IMR-90 (cell line): ENCODE data around the gene GOLGA6C. TPM values are rescaled to one million over a fixed set of nuclear protein-coding genes. Genes with fewer than 3 reads are reported as not detected.

Experiments used
- ATAC-seq: fragments of 200-7000 bp; cut with Tn5 transposase; 2 replicates; pipeline ENCODE4 v1.9.1; 2020; ENCODE audit warnings: low read depth, mild to moderate bottlenecking, moderate library complexity
- BruUV-seq: library from RNA; stranded (reverse); fragments of 400-500 nt; replicated peaks from 2 replicates; lab custom pipeline; 2021; lab: Mats Ljungman, UMichigan
- CTCF ChIA-PET: fragments of 300-600 bp; formaldehyde crosslinking; extraction: SDS; loops from one replicate; lab custom pipeline; 2021; ENCODE audit warnings: antibody characterized with exemption; lab: Yijun Ruan, JAX
- POLR2A ChIA-PET: fragments of 300-600 bp; sonication (Branson Sonifier 250); formaldehyde crosslinking; loops from one replicate; lab custom pipeline; 2022; ENCODE audit warnings: antibody characterized with exemption; ENCODE audit not compliant: unreplicated experiment; lab: Charles Lee
- DNase-seq: peaks from one replicate; pipeline ENCODE4 v3.0.0; 2013
- H2AFZ ChIP-seq: replicated peaks from 2 replicates; pipeline ENCODE3; 2013; ENCODE audit warnings: low read length, mild to moderate bottlenecking; ENCODE audit not compliant: poor library complexity
- H2AK5ac ChIP-seq: 2 replicates; pipeline ENCODE4 v1.6.1; 2013; ENCODE audit warnings: low read depth, low read length, inconsistent platforms
- H2AK9ac ChIP-seq: replicated peaks from 2 replicates; pipeline ENCODE3; 2013; ENCODE audit warnings: mild to moderate bottlenecking, low read depth, low read length, moderate library complexity; ENCODE audit not compliant: poor library complexity
- H2BK120ac ChIP-seq: 2 replicates; pipeline ENCODE4 v1.6.1; 2013; ENCODE audit warnings: low read depth, low read length, inconsistent platforms
- H2BK15ac ChIP-seq: 3 replicates; pipeline ENCODE4 v1.6.1; 2013; ENCODE audit warnings: low read depth, low read length, inconsistent platforms
- H2BK20ac ChIP-seq: 2 replicates; pipeline ENCODE4 v1.6.1; 2013; ENCODE audit warnings: low read depth, mild to moderate bottlenecking, inconsistent platforms, low read length, moderate library complexity
- H2BK5ac ChIP-seq: 2 replicates; pipeline ENCODE4 v1.6.1; 2013; ENCODE audit warnings: mild to moderate bottlenecking, low read depth, low read length, inconsistent platforms; ENCODE audit not compliant: poor library complexity, severe bottlenecking
- H3K14ac ChIP-seq: replicated peaks from 2 replicates; pipeline ENCODE4 v1.6.1; 2013; ENCODE audit warnings: low read depth, low read length, inconsistent platforms
- H3K18ac ChIP-seq: 2 replicates; pipeline ENCODE4 v1.6.1; 2013; ENCODE audit warnings: low read depth, low read length, control low read depth
- H3K23ac ChIP-seq: 2 replicates; pipeline ENCODE4 v1.6.1; 2013; ENCODE audit warnings: low read depth, low read length, inconsistent platforms
- H3K27ac ChIP-seq: 2 replicates; pipeline ENCODE4 v1.5.1; 2013; ENCODE audit warnings: mild to moderate bottlenecking, control low read depth, low read length; ENCODE audit not compliant: insufficient read depth
- H3K27me3 ChIP-seq: 2 replicates; pipeline ENCODE4 v1.6.1; 2013; ENCODE audit warnings: low read length; ENCODE audit not compliant: control insufficient read depth, insufficient read depth
- H3K36me3 ChIP-seq: 2 replicates; pipeline ENCODE4 v1.6.1; 2013; ENCODE audit warnings: low read length, mixed read lengths; ENCODE audit not compliant: control insufficient read depth, insufficient read depth
- H3K4ac ChIP-seq: 2 replicates; pipeline ENCODE4 v1.6.1; 2013; ENCODE audit warnings: low read depth, low read length, inconsistent platforms
- H3K4me1 ChIP-seq: 2 replicates; pipeline ENCODE4 v1.6.1; 2013; ENCODE audit warnings: low read length, mixed read lengths; ENCODE audit not compliant: control insufficient read depth, insufficient read depth
- H3K4me2 ChIP-seq: 2 replicates; pipeline ENCODE4 v1.6.1; 2013; ENCODE audit warnings: low read depth, mild to moderate bottlenecking, control low read depth, low read length, moderate library complexity
- H3K4me3 ChIP-seq: 2 replicates; pipeline ENCODE4 v1.5.1; 2013; ENCODE audit warnings: low read depth, mild to moderate bottlenecking, control low read depth, low read length, moderate library complexity; ENCODE audit not compliant: insufficient read depth
- H3K56ac ChIP-seq: 2 replicates; pipeline ENCODE4 v1.6.1; 2013; ENCODE audit warnings: low read length, inconsistent platforms; ENCODE audit not compliant: insufficient read depth; ENCODE audit errors: extremely low read depth
- H3K79me1 ChIP-seq, 2 experiments: 2 replicates each; pipeline ENCODE4 v1.6.1; 2013; ENCODE audit warnings: low read length in 2 of 2, inconsistent platforms in 1 of 2, low read depth in 1 of 2
- H3K9ac ChIP-seq: 2 replicates; pipeline ENCODE4 v1.6.1; 2013; ENCODE audit warnings: low read depth, low read length, control low read depth
- H3K9me1 ChIP-seq: 2 replicates; pipeline ENCODE4 v1.6.1; 2013; ENCODE audit warnings: low read length, inconsistent platforms; ENCODE audit not compliant: insufficient read depth
- H3K9me3 ChIP-seq: 2 replicates; pipeline ENCODE4 v1.6.1; 2013; ENCODE audit warnings: low read length; ENCODE audit not compliant: control insufficient read depth, insufficient read depth
- H4K20me1 ChIP-seq: 2 replicates; pipeline ENCODE4 v1.6.1; 2013; ENCODE audit warnings: low read length, inconsistent platforms; ENCODE audit not compliant: insufficient read depth
- H4K5ac ChIP-seq: 2 replicates; pipeline ENCODE4 v1.6.1; 2013; ENCODE audit warnings: mild to moderate bottlenecking, low read depth, low read length, control low read depth
- H4K8ac ChIP-seq, 2 experiments: 2 replicates each; pipeline ENCODE4 v1.6.1; 2013; ENCODE audit warnings: low read depth in 2 of 2, low read length in 2 of 2, control low read depth in 1 of 2, inconsistent platforms in 1 of 2
- H4K91ac ChIP-seq: 2 replicates; pipeline ENCODE4 v1.6.1; 2013; ENCODE audit warnings: low read depth, low read length, inconsistent platforms; ENCODE audit not compliant: insufficient read depth
- RFX5 ChIP-seq: IDR thresholded peaks from 2 replicates; pipeline ENCODE4 v1.8.0; 2012; ENCODE audit warnings: low read depth, mild to moderate bottlenecking, low read length, moderate library complexity
- WGBS, 2 experiments: methylation state at CpG; one replicate each; pipeline versions ENCODE4 v1.1.5 to v1.1.7; 2013; ENCODE audit warnings: missing lambda C conversion rate in 2 of 2; ENCODE audit not compliant: insufficient read length in 1 of 2; ENCODE audit errors: extremely low coverage in 2 of 2; 5-methylcytosine and 5-hydroxymethylcytosine counted together
- dilution Hi-C: fragments of 300-500 bp; cut with HindIII; formaldehyde crosslinking; loops from one replicate; pipeline ENCODE4 v1.14.3; 2018; ENCODE audit warnings: low sequenced_read_pairs; ENCODE audit not compliant: unreplicated experiment
- in situ Hi-C: fragments of 300-500 bp; cut with MboI; formaldehyde crosslinking; loops from 3 replicates; pipeline ENCODE4 v1.14.3; 2019; ENCODE audit warnings: low sequenced_read_pairs, inconsistent platforms, mixed read lengths
- intact Hi-C: fragments of 100-400 bp; cut with micrococcal nuclease; formaldehyde crosslinking; loops from 2 replicates; pipeline ENCODE4 v1.10.0; 2022
- polyA plus RNA-seq, 3 experiments: library from polyadenylated mRNA; depleted of rRNA; stranded (reverse); fragments of >200 nt; gene quantifications; 2 replicates each; pipeline ENCODE4 v1.2.3, GENCODE V29; 2012; ENCODE audit warnings: low replicate concordance in 1 of 3
- total RNA-seq: library from RNA; depleted of rRNA; stranded (reverse); fragments of >200 nt; gene quantifications from 2 replicates; pipeline ENCODE4 v1.2.3, GENCODE V29; 2012

GOLGA6C gene
- total and polyA plus RNA-seq, 2 of the 4 experiments (the other 2 are of a cell fraction), result not detected

DNA sequence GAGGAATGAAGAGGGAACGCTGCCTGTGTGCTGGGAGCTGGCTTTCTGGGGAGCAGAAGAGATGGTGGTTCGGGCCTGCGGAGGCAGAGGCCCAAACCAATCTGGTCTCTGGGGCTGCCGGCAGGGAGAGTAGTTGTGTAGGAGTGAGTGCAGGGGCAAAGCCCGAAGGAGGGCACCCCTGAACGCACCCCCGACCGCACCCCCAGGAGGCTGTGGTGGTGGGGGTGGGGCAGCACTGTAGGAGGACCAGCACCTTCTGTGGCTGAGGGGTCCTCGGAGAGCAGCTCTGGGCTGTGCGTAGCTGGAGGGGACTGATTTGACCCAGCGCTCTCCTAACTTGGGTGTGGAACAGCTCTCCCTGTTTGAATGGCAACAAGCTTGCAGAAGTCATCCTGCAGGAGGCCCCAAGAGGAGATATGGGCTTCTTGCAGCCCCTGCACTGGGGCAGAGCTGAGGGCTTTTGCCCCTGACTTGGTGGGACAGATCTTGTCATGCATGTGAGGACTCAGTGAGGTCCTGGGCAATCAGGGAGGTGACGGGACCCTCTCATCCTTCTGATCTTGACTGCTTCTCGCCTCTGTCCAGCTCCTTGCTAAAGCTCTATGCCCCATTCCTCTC, 30.4 kb upstream of the GOLGA6C start:
- no peak overlapping the region for H2AK9ac ChIP-seq
- H3K4me2 ChIP-seq, result no peak overlapping the region
- H2BK5ac ChIP-seq, result no peak overlapping the region
- H3K27me3 ChIP-seq, result peaks cover 51% of the 10 kb centered on the region
- no peak overlapping the region for H3K56ac ChIP-seq
- H4K5ac ChIP-seq, result no peak overlapping the region
- H3K18ac ChIP-seq, result no peak overlapping the region
- H2AFZ ChIP-seq, result no peak overlapping the region
- H3K23ac ChIP-seq, result no peak overlapping the region
- H4K20me1 ChIP-seq, result no peaks in the 10 kb centered on the region
- DNase-seq (no peak), ATAC-seq (no peak)
- H3K14ac ChIP-seq, result no peak overlapping the region
- intact Hi-C loops, result no loop called here
- no TSS peak for BruUV-seq
- no peak overlapping the region for H2BK15ac ChIP-seq
- H2BK120ac ChIP-seq, result no peak overlapping the region
- H3K4me3 ChIP-seq, result no peak overlapping the region
- H4K91ac ChIP-seq, result no peak overlapping the region
- dilution Hi-C loops, result no loop called here
- no peaks in the 10 kb centered on the region for H3K4me1 ChIP-seq
- H2AK5ac ChIP-seq, result no peak overlapping the region
- no peaks in the 10 kb centered on the region for H3K79me1 ChIP-seq
- no peak for TF ChIP-seq RFX5
- no peaks in the 10 kb centered on the region for H3K9me1 ChIP-seq
- H3K9ac ChIP-seq, result no peak overlapping the region
- no peak overlapping the region for H4K8ac ChIP-seq
- in situ Hi-C loops, result no loop called here
- 67% methylated on average over 7 of the region's 13 CpGs; no CpG with 5 or more reads in 1 of the 2 experiments for WGBS, 2 experiments
- H3K9me3 ChIP-seq, result no peaks in the 10 kb centered on the region
- no peak overlapping the region for H2BK20ac ChIP-seq
- no peak overlapping the region for H3K4ac ChIP-seq
- CTCF ChIA-PET, result no interaction called here
- no peaks in the 10 kb centered on the region for H3K36me3 ChIP-seq
- H3K27ac ChIP-seq, result no peak overlapping the region
- POLR2A ChIA-PET, result no interaction called here
